ENCODE measurements around the gene RAB23. TPM values are rescaled to one million over a fixed set of nuclear protein-coding genes. Genes with fewer than 3 reads are reported as not detected.
"Not testable (repeated sequence)": the region's sequence is repeated elsewhere in the genome, so short reads cannot be mapped to it uniquely, and the experiment has no call there.

RAB23 gene
- total RNA-seq = 38.7 TPM

DNA sequence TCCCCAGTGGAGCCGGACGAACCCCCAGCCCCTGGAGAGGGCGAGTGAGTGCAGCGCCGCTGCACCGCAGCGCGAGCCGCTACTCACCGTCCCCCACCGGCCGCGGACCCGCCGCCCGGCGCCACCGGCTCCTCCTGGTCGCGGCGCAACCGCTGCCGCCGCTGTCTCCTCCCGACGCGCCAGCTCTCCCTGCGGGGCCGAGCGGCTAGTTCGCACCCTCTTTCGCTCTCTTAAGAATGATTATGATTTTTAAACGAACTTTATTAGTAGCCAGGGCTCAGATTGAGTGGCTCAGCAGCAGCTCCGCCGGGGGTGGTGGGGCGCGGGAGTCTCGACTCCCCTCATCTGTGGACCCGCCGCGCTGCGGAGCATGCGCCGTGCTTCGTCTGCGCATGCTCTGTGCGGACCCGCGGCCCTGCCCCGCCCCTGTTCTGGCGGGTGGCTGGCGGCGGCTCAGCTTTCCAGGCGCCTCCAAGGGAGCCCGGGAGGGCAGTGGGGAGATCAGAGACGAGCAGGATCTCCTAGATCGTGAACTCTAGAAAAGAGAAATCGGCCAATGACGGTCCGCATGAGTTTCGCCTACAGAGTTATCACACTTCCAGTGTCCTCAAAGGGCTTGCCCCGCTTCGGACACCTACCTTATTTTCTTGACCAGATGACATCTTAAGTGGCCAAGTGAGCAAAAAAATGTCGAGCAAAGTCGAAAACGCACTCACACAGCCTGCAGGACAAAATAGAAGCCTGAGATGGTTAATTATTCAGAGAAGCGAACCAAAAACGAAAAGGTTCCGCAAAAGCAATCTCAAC is at the start of gene RAB23:
RAB23 (minus strand) TSS at position 372 of the 807 bp plus-strand sequence. CDS start 11,927 bp downstream, outside the sequence.
- peak; percentile 94 for DNase-seq

DNA sequence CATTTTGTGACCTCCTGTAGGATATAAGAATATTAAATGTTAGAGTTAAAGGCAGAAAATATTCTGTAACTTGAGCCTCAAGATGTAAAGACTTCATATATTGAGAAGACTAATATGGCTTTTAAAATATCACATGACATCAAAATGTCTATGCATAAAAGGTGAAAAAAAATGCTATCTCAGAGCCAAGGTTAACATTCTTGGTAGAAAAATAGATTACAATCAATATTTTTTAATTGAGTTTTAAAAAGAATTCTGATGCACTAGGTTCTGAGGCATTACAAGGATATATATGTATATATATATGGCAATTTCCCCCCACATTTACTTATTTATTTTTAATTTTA is 46.2 kb upstream of the RAB23 start:
- no peak for DNase-seq

DNA sequence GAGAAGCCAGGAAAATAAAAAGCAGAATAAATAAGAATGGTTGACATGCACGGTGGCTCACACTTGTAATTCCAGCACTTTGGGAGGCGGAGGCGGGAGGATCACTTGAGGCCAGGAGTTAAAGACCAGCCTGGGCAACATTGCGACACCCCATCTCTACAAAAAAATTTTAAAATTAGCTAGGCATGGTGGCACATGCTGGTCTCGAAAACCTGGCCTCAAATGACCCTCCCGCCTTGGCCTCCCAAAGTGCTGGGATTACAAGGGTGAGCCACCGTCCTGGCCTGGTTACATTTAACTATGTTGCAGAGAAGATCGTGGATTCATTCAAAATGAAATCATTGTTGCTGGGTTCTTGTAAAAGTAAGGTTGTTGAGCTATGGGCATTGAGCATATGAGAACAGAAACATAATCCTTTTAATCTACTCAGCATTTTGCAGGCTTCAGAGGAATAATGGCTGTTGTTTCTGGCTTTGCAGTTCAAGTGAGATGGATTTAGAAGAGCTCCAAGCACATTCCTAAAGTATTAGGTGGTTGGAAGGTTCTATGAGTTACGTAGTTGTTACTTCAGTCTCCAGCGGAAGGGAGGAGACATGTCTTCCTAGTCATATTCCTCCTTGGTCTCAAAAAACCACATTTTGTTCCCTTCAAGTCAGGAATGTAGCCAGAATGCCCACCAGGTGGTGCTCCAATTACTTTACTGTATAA is 45.6 kb upstream of the RAB23 start:
- DNase-seq = peak; percentile 83

DNA sequence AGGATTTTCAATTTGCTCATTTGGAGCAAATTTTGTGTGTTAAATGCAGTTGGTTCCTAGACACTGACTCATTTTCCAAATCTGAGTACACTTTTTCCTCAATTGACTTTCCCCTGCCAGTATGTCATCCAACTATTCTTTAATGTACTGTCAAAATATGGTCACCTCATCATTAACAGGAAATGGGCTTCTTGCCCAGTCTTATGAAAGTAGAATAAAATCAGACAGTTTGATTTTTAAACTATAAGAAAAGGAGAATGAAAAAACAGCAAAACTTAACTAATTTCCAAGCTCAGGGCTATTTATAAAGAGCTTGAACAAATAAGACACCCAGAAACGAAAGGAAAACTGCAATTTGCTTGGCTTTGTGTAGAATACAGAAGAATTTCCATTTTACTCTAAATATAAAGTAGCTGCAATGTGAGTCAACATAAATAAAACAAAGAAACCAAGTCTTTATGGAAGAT is 43.7 kb upstream of the RAB23 start:
- peak; percentile 49 for DNase-seq

DNA sequence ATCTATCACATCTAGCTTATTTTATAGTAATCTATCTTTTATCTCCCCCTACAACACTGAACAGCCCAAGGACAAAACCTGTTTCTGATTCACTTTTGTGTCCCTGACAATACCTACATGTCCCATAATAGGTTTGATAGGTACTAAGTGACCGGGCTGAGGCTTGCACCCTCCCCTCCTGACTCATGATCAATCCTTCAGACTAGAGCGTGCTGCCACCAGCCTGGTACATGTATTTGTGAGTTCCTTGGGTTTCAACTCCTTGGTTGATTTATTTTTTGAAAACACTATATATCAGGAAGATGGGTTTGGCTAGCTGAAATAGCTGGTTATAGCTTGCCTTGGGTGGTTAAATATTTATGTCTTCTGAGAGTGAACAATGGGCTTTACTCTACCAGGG is 41.6 kb upstream of the RAB23 start:
- DNase-seq = no peak

GRCh38 chr6:57262901-57263694 is 41.0 kb upstream of the RAB23 start:
- DNase-seq = no peak

DNA sequence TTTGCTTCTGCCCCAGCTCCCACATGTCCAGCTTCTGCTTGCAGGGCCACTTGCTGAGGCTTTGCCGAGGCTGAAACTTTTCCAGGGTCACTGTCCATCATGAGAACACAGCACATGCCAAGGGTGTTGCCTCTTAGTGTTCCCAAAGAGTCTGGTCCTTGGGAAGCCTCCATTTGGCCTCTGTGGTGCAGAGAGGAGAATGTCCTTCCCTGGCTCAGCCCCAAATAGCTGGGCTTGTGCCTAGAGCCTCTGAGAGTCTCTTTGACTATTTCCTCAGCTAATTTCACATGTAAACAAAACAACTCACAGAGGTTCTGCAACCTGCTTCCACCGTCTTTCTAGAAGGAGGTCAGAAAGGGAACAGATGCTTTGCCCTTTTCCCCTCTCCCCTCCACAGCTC is 40.4 kb upstream of the RAB23 start:
- DNase-seq = no peak

DNA sequence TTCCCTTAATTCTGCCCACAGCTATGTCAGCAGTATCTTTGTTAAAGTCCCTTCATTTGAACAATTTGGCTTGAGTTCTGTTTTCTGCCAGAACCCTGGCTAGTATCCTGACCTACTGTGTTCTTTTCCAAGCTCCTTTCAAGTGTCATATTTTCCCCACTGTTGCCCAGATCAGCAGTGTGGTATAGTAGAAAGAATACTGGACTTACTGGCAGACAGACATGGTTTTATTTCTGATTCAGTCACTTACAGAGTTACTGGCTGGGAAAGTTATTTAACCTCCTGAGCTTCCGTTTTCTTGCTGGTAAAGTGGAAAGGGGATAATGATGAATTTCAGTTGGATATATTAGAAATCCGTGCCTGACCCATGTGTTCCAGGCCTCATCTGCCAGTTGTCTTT is 39.8 kb upstream of the RAB23 start:
- no peak for DNase-seq

- DNase-seq = no peak
Observed at GRCh38 chr6:57259064-57259463, 37.0 kb upstream of the RAB23 start.

- DNase-seq = peak; percentile 53
Observed at GRCh38 chr6:57257911-57258541, 35.9 kb upstream of the RAB23 start.

DNA sequence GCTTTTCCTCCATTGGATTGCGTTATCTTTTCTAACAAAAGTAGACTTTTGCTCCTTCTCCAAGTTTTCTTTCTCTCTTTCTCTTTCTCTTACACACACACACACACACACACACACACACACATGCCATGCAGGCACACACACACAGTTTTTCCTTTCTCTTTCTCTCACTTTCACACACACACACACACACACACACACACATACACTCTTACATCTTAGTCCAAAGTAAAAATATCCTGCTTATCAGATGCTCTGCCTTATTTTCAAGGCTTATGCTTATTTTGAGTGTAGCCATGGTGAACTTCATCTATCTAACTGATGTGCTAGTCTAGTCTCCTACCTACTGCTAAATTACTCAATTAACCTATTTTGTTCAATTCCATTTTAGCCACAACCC is 34.4 kb upstream of the RAB23 start:
- no peak for DNase-seq

GRCh38 chr6:57255451-57256169 is 33.5 kb upstream of the RAB23 start:
- no peak for DNase-seq

DNA sequence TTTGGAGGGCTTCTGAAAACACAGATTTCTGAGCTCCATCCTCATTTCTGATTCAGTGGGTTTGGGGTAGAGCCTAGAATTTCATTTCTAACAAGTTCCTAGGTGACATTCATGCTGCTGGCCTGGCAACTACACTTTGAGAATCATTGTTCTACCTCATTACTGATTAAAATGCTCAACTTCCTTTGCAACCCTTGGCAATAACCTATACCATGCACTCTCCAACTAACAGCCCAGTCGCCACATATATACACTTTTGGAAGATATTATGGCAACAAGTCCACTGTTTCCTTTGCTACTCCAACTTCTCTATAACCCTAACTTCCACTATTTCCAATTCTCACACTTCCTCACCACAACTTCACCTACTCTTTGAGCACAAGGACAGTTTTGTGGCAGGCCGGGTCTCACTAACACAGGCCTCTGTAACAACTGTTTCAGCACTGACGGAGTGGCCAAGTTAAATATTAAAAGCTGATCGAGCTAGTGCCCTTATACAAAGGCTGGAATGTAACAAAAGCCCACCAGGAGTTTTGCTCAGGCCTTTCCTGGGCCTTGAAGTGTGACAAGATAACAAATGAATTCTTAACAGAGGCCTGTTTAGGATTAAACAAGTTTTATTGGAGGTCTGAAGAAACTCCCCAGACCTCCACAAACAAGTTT is 32.1 kb upstream of the RAB23 start:
- DNase-seq = no peak

DNA sequence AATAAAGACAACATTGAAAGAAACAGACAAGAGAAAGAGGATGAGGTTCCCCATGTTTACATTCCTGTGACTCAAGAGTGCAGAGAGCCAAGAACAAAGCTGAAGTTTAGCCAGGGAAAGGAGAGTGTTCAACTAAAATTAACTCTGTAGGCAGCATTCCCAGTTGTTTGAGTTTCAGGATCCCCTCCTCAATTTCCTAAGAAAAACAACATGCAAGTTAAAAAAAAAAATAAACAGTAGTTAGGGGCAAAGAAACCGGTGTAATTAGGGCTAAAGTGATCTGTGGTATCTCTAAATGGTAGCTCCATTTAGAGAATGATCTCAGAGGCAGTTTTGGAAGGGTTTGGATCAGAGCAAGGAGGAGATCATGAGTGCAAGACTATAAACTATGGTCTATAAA is 30.9 kb upstream of the RAB23 start:
- DNase-seq = peak; percentile 71

GRCh38 chr6:57252137-57252536 is 30.0 kb upstream of the RAB23 start:
- DNase-seq = no peak

DNA sequence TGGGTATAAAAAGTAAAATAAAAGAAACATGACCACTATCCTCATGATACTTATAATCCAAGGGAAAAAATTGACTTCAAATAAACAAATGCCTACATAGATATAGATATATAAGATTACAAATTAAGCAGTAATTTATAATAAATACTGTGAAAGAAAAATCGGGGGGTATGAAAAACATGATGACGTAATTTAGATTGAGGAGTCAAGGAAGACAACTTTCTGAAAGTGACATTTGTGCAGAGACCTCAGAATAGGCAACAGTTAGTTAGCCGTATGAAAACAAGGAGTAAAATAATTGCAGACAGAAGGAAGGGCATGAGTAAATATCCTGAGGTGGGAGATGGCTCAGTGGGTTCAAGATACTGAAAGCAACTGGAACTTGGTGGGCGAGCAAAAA is 28.2 kb upstream of the RAB23 start:
- DNase-seq = no peak

- no peak for DNase-seq
Observed at GRCh38 chr6:57248311-57248895, 26.3 kb upstream of the RAB23 start.

DNA sequence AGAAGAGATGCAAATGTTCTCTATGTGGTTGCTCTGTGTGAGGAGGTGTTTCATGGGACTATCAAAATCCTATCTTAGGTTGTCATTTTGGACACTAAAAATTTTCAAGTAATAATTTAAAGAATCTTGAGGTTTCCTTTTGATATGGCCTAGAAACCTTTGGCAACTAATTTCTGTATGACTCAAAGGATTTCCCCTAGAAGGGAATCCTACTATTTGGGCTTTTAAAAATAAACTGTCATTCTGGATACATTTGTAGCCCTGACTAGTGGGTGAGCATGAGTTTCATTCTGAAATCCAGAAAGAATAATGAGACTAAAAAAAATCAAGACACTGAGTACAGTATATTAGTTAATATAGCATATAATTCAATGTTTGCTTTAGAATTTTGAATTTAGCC is 25.5 kb upstream of the RAB23 start:
- DNase-seq = no peak

DNA sequence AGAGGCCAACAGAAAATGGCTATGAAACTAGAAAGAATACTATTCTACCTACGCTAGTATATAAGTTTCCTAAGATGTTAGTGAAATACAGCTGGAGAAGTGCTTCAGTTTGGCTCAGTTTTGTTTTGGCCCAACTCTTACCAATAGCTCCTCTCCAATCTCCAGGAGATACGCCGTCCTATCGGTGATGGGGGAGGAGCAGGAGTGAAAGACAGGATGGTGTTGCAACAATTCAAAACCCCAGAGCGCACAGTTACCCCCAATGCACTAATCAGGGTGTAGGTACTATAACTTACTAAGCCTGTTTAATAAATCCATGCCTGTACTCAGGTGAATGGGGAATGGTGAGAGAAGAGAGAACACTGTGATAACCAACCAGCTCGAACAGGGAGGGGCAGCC is 24.2 kb upstream of the RAB23 start:
- DNase-seq = no peak

GRCh38 chr6:57243954-57244353 is 21.8 kb upstream of the RAB23 start:
- DNase-seq = no peak

- DNase-seq = not testable (repeated sequence)
Observed at GRCh38 chr6:57243526-57243925, 21.4 kb upstream of the RAB23 start.

All from tongue (tissue), 2 donors.